ENCODE results near the gene GDF15. TPM values are rescaled to one million over a fixed set of nuclear protein-coding genes. Genes with fewer than 3 reads are reported as not detected.
A peak's percentile ranks its signal among the peaks of the same experiment; 100 is the strongest.

Gene GDF15
- polyA plus RNA-seq, 3 donors, result 0.36 TPM; not detected in 2

- no peak overlapping the region for H3K9ac ChIP-seq (ENCODE audit: insufficient read depth, low read length, poor library complexity, severe bottlenecking)
- H3K9me3 ChIP-seq (replicated peaks in 1 of 2; ENCODE audit: control insufficient read depth in 1 of 2, insufficient read depth in 1 of 2, low read length in 2 of 2), result no peaks in the 10 kb centered on the region
- Mint-ChIP-seq H3K9me3 (peaks cover 0 to under 1% (median 0%) of the 10 kb centered on the region in 7 donors), H3K4me1 (peaks cover 39% of the 10 kb centered on the region), H3K36me3 (peaks cover 9 to 15% of the 10 kb centered on the region in 2 donors), H3K27ac (peak overlapping the region in 5 of 7 donors; percentile 19 to 73 (median 52)), H3K27me3 (ENCODE audit: low read depth in 3 of 3) (peaks cover 0 to 10% (median 2%) of the 10 kb centered on the region in 3 donors), H3K4me3 (no peak overlapping the region)
- peaks cover 12% of the 10 kb centered on the region for H3K79me2 ChIP-seq (ENCODE audit: insufficient read depth, low read length)
- WGBS (ENCODE audit: insufficient coverage), result no CpG with 5 or more reads among the region's 9 CpGs
- H3K4me3 ChIP-seq (replicated peaks in 1 of 3; ENCODE audit: low read depth in 2 of 3, low read length in 3 of 3), result no peak overlapping the region
- intact Hi-C loops (cut with micrococcal nuclease), result no loop called here
- H3K27ac ChIP-seq (ENCODE audit: low read depth in 1 of 2, low read length in 2 of 2), result no peak overlapping the region
- H3K36me3 ChIP-seq (replicated peaks in 1 of 2; ENCODE audit: control insufficient read depth in 1 of 2, insufficient read depth in 2 of 2, low read length in 2 of 2), result peaks cover 4 to 8% of the 10 kb centered on the region in 2 donors
- no peak for DNase-seq
- no peak overlapping the region for H3K4me2 ChIP-seq (replicated peaks; ENCODE audit: extremely low read depth, low read length, poor library complexity, severe bottlenecking)
- H2AFZ ChIP-seq (ENCODE audit: insufficient read depth, low read depth, low read length, poor library complexity, severe bottlenecking), result no peak overlapping the region
- peaks cover 33 to 46% of the 10 kb centered on the region in 2 donors for H3K4me1 ChIP-seq (ENCODE audit: control insufficient read depth in 1 of 2, insufficient read depth in 2 of 2, low read length in 2 of 2)
- peaks cover 6% of the 10 kb centered on the region for H4K20me1 ChIP-seq (ENCODE audit: insufficient read depth, low read length)
- no peak for TF ChIP-seq CTCF (IDR thresholded peaks at IDR 0.05)
- no peaks in the 10 kb centered on the region for H3K27me3 ChIP-seq (ENCODE audit: control insufficient read depth in 2 of 2, insufficient read depth in 2 of 2, low read length in 2 of 2)
Measured at GRCh38 chr19:18338541-18338940, 47.4 kb upstream of the GDF15 start.

- intact Hi-C loops (cut with micrococcal nuclease), result loop anchor here in 1 of 2 donors (5.0 kb wide), 1 partner anchor 38 kb away; no protein-coding TSS in a partner anchor
- Mint-ChIP-seq H3K9me3 (no peaks in the 10 kb centered on the region), H3K36me3 (peaks cover 19 to 27% of the 10 kb centered on the region in 2 donors), H3K4me3 (peak overlapping the region; percentile 65 to 84), H3K27ac (peak overlapping the region in 5 of 7 donors; percentile 61 to 86 (median 80)), H3K27me3 (ENCODE audit: low read depth in 3 of 3) (peaks cover 0 to 8% (median 2%) of the 10 kb centered on the region in 3 donors), H3K4me1 (peaks cover 43% of the 10 kb centered on the region)
- no peak overlapping the region for H3K9ac ChIP-seq (ENCODE audit: insufficient read depth, low read length, poor library complexity, severe bottlenecking)
- H3K79me2 ChIP-seq (ENCODE audit: insufficient read depth, low read length), result peaks cover 12% of the 10 kb centered on the region
- WGBS (ENCODE audit: insufficient coverage), result 0% methylated on average over 1 of the region's 6 CpGs
- no peak for TF ChIP-seq CTCF (IDR thresholded peaks at IDR 0.05)
- H3K36me3 ChIP-seq (replicated peaks in 1 of 2; ENCODE audit: control insufficient read depth in 1 of 2, insufficient read depth in 2 of 2, low read length in 2 of 2), result peaks cover 8 to 18% of the 10 kb centered on the region in 2 donors
- H3K9me3 ChIP-seq (replicated peaks in 1 of 2; ENCODE audit: control insufficient read depth in 1 of 2, insufficient read depth in 1 of 2, low read length in 2 of 2), result no peaks in the 10 kb centered on the region
- peaks cover 9% of the 10 kb centered on the region for H4K20me1 ChIP-seq (ENCODE audit: insufficient read depth, low read length)
- DNase-seq, result no peak
- peak overlapping the region; percentile 8 for H2AFZ ChIP-seq (ENCODE audit: insufficient read depth, low read depth, low read length, poor library complexity, severe bottlenecking)
- H3K4me2 ChIP-seq (replicated peaks; ENCODE audit: extremely low read depth, low read length, poor library complexity, severe bottlenecking), result peak overlapping the region; percentile 86
- H3K27me3 ChIP-seq (ENCODE audit: control insufficient read depth in 2 of 2, insufficient read depth in 2 of 2, low read length in 2 of 2), result no peaks in the 10 kb centered on the region
- peaks cover 39 to 46% of the 10 kb centered on the region in 2 donors for H3K4me1 ChIP-seq (ENCODE audit: control insufficient read depth in 1 of 2, insufficient read depth in 2 of 2, low read length in 2 of 2)
- H3K27ac ChIP-seq (ENCODE audit: low read depth in 1 of 2, low read length in 2 of 2), result peak overlapping the region; percentile 14 to 89
- peak overlapping the region in 2 of 3 experiments; percentile 84 to 85 for H3K4me3 ChIP-seq (replicated peaks in 1 of 3; ENCODE audit: low read depth in 2 of 3, low read length in 3 of 3)
Measured at GRCh38 chr19:18339723-18340122, 46.2 kb upstream of the GDF15 start.

All from CD14-positive monocyte (primary cell).